Left lung (tissue), 10 donors: ENCODE results near the gene HMGN2. TPM values are rescaled to one million over a fixed set of nuclear protein-coding genes. Genes with fewer than 3 reads are reported as not detected.

Experiments
- ATAC-seq: fragments of 200-7000 bp; cut with Tn5 transposase; one replicate; pipeline ENCODE4 v1.9.1; 2020; ENCODE audit warnings: moderate library complexity
- DNase-seq, 4 donors: peaks; one replicate each; pipeline ENCODE4 v3.0.0-alpha.2; 2013 to 2020
- H3K27ac ChIP-seq, 2 donors: fragments of 200-600 bp; sonication (generic) in 1 of 2; one replicate each; pipeline versions ENCODE4 v1.5.0 to v1.8.0; 2020 to 2021
- H3K27me3 ChIP-seq, 2 donors: fragments of 200-600 bp; sonication (generic) in 1 of 2; one replicate each; pipeline versions ENCODE4 v1.5.0 to v1.8.0; 2020 to 2021
- H3K36me3 ChIP-seq, 2 donors: fragments of 200-600 bp; sonication (generic) in 1 of 2; one replicate each; pipeline versions ENCODE4 v1.5.0 to v1.8.0; 2020 to 2021
- H3K4me1 ChIP-seq, 2 donors: fragments of 200-600 bp; one replicate each; pipeline ENCODE4 v1.8.0; 2021
- H3K4me3 ChIP-seq, 2 donors: fragments of 200-600 bp; sonication (generic) in 1 of 2; one replicate each; pipeline versions ENCODE4 v1.5.0 to v1.8.0; 2020 to 2021; ENCODE audit warnings: mild to moderate bottlenecking in 1 of 2
- H3K9me3 ChIP-seq, 2 donors: fragments of 200-600 bp; sonication (generic) in 1 of 2; one replicate each; pipeline versions ENCODE4 v1.5.0 to v1.8.0; 2020 to 2021
- intact Hi-C, 2 donors: fragments of 100-400 bp; cut with DNase I; formaldehyde crosslinking; loops; one replicate each; pipeline versions ENCODE4 v1.11.2 to v1.14.2; 2022
- polyA plus RNA-seq, 6 donors: library from polyadenylated mRNA; unstranded; fragments of 120-200 nt; gene quantifications; one replicate each; pipeline ENCODE4 v1.2.1, GENCODE V29; 2013; ENCODE audit not compliant: insufficient read length in 6 of 6
- total RNA-seq, 2 donors: library from RNA; stranded (reverse); fragmentation: NEBNext Ultra II Directional; extraction: Animal tissue kit (Norgen Biotek cat#: 25700); gene quantifications; one replicate each; pipeline ENCODE4 v1.2.1, GENCODE V29; 2021
- TF ChIP-seq, protein P1 (sequence below), 2 donors: fragments of 200-600 bp; sonication (generic) in 1 of 2; IDR thresholded peaks; one replicate each; pipeline versions ENCODE4 v1.5.0 to v1.8.0; 2021; ENCODE audit warnings: antibody characterized with exemption in 2 of 2
- donor health status: DM: no; HTN: yes; CAD: no.
- donor health status: DM: no; HTN: no; CAD: no.

The HMGN2 gene
- total and polyA plus RNA-seq, 8 donors: 266 to 1,494 (median 1,086) TPM

DNA sequence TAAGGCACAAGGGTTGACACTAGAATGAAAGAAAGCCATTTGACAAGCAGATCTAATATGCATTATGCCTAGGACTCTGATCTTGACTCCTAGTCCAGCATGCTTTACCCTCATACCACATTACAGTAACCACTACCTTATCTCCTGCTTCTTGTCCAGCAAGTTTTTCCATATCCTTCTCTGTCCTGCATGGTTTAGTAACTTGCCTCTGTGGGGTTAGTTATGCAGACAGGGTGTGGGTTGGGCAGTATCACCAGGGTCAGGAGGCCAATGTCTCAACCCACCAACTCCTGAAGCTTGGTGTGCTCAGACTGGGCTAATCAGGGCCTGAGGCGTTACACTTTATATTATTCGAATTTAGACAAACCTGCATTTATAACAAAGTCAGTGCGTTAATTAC, 21.3 kb upstream of the HMGN2 start:
- TF ChIP-seq, protein P1, sequence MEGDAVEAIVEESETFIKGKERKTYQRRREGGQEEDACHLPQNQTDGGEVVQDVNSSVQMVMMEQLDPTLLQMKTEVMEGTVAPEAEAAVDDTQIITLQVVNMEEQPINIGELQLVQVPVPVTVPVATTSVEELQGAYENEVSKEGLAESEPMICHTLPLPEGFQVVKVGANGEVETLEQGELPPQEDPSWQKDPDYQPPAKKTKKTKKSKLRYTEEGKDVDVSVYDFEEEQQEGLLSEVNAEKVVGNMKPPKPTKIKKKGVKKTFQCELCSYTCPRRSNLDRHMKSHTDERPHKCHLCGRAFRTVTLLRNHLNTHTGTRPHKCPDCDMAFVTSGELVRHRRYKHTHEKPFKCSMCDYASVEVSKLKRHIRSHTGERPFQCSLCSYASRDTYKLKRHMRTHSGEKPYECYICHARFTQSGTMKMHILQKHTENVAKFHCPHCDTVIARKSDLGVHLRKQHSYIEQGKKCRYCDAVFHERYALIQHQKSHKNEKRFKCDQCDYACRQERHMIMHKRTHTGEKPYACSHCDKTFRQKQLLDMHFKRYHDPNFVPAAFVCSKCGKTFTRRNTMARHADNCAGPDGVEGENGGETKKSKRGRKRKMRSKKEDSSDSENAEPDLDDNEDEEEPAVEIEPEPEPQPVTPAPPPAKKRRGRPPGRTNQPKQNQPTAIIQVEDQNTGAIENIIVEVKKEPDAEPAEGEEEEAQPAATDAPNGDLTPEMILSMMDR (IDR thresholded peaks at IDR 0.05): no peak
- Histone ChIP-seq H3K9me3 (no peaks in the 10 kb centered on the region), H3K4me1 (no peaks in the 10 kb centered on the region), H3K27ac (no peak overlapping the region), H3K27me3 (no peaks in the 10 kb centered on the region), H3K36me3 (peaks cover 0 to 96% of the 10 kb centered on the region in 2 donors), H3K4me3 (no peak overlapping the region)
- no peak for ATAC-seq
- intact Hi-C loops: no loop called here
- no peak for DNase-seq

DNA sequence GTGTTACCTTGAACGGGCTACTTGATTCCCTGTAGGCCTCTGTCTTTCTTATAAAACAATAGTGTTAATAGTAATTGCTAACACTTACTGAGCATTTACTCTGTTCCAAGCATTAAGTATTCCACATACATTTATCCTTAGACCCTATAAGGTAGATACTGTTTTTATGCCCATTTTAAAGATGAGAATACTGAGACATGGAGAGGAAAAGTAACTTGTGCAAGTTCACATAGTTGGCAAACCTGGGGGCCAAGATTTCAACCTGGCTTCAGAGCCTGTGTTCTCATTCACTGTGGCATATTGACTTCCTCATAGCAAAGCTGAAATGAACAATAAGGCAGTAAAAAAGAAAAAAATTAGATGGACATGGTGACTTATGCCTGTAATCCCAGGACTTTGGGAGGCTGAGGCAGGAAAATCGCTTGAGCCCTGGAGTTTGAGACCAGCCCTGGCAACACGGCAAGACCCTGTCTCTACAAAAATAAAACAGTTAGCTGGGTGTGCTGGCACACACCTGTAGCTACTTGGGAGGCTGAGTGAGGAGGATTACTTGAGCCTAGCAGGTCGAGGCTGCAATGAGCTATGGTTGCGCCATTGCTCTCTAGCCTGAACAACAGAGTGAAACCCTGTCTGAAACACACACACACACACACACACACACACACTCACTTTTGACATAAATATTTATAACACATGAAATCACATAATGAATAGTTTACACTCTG, 19.6 kb upstream of the HMGN2 start:
- Histone ChIP-seq H3K36me3 (peaks cover 0 to 92% of the 10 kb centered on the region in 2 donors), H3K9me3 (no peaks in the 10 kb centered on the region), H3K27me3 (no peaks in the 10 kb centered on the region), H3K27ac (no peak overlapping the region), H3K4me3 (no peak overlapping the region), H3K4me1 (no peaks in the 10 kb centered on the region)
- DNase-seq: no peak
- no peak for ATAC-seq
- intact Hi-C loops: no loop called here
- TF ChIP-seq, protein P1 (IDR thresholded peaks at IDR 0.05): no peak

- ATAC-seq (no peak), DNase-seq (no peak)
- H3K4me3 ChIP-seq: no peak overlapping the region
- TF ChIP-seq, protein P1 (IDR thresholded peaks at IDR 0.05): no peak
- peaks cover 0 to 95% of the 10 kb centered on the region in 2 donors for H3K36me3 ChIP-seq
- H3K27me3 ChIP-seq: no peaks in the 10 kb centered on the region
- H3K9me3 ChIP-seq: no peaks in the 10 kb centered on the region
- no peaks in the 10 kb centered on the region for H3K4me1 ChIP-seq
- H3K27ac ChIP-seq: no peak overlapping the region
- intact Hi-C loops: no loop called here
Observed at GRCh38 chr1:26459148-26459547, 13.1 kb upstream of the HMGN2 start.

DNA sequence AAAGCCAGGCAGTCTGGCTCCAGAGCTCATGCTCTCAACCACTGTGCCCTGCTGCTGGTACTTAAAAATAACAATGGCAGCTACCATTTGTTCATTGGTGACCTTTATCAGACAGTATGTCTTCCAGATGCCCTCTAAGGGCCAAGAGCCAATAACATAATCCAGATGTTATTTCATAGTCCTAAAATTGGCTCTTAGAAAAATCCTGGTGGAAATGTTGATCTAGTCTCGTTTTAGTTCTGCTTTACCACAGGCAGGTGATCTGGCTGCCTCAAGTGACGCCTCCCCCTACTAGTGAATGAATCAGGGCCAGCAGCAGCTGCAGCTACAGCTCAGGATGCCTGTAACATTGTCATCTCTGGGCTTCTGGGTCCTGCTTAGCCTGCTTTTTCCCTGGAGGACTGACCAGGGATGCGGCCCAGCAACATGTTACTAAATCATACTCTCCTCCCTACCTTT, 12.6 kb upstream of the HMGN2 start:
- Histone ChIP-seq H3K4me3 (no peak overlapping the region), H3K27ac (no peak overlapping the region), H3K27me3 (no peaks in the 10 kb centered on the region), H3K36me3 (peaks cover 0 to 95% of the 10 kb centered on the region in 2 donors), H3K9me3 (no peaks in the 10 kb centered on the region), H3K4me1 (no peaks in the 10 kb centered on the region)
- ATAC-seq (no peak), DNase-seq (no peak)
- intact Hi-C loops: no loop called here
- TF ChIP-seq, protein P1 (IDR thresholded peaks at IDR 0.05): no peak

- TF ChIP-seq, protein P1 (IDR thresholded peaks at IDR 0.05): no peak
- DNase-seq: peak in 1 of 4 donors; percentile 72
Observed at GRCh38 chr1:26468911-26469310, 3.3 kb upstream of the HMGN2 start.

More at GRCh38 chr1:26468911-26469310, 3.3 kb upstream of the HMGN2 start:
- H3K9me3 ChIP-seq: no peaks in the 10 kb centered on the region
- peaks cover under 1 to 56% of the 10 kb centered on the region in 2 donors for H3K36me3 ChIP-seq
- H3K4me1 ChIP-seq: peaks cover 16 to 33% of the 10 kb centered on the region in 2 donors
- intact Hi-C loops: no loop called here
- H3K27me3 ChIP-seq: no peaks in the 10 kb centered on the region
- no peak overlapping the region for H3K4me3 ChIP-seq
- ATAC-seq: no peak
- no peak overlapping the region for H3K27ac ChIP-seq
